HCT116 (cell line): Measurements from ENCODE around the gene WDR4.

Experiments
- CEBPB ChIP-seq: IDR thresholded peaks from 2 replicates; pipeline ENCODE4 v1.6.1; 2012; ENCODE audit warnings: low read depth
- EZH2phosphoT487 ChIP-seq: fragments of 200-600 bp; IDR thresholded peaks from 2 replicates; pipeline ENCODE4 v1.6.1; 2018; ENCODE audit warnings: antibody characterized with exemption, borderline replicate concordance
- JUND ChIP-seq: IDR thresholded peaks from 2 replicates; pipeline ENCODE4 v1.6.1; 2012
- POLR2A ChIP-seq: IDR thresholded peaks from 2 replicates; pipeline ENCODE4 v1.7.0; 2011; ENCODE audit warnings: borderline replicate concordance; ENCODE audit not compliant: insufficient read depth, insufficient read length; ENCODE audit errors: extremely low read depth
- POLR2AphosphoS5 ChIP-seq: IDR thresholded peaks from 2 replicates; pipeline ENCODE4 v1.6.1; 2011; ENCODE audit warnings: mild to moderate bottlenecking, low read depth, low read length, moderate library complexity
- SIN3A ChIP-seq: IDR thresholded peaks from 2 replicates; pipeline ENCODE4 v1.6.1; 2012; ENCODE audit warnings: low read depth
- ZFX ChIP-seq: fragments of 450-650 bp; IDR thresholded peaks from 2 replicates; pipeline ENCODE4 v1.6.1; 2017
- TF ChIP-seq, protein P1 (sequence below), 3 experiments: fragments of 200-600 bp in 1 of 3; sonication (generic) in 1 of 3; IDR thresholded peaks in 2 of 3; conservative IDR thresholded peaks in 1 of 3; 2 replicates each; pipeline ENCODE4 v1.5.1; 2012 to 2017; ENCODE audit warnings: low read depth in 2 of 3, low read length in 2 of 3, antibody characterized with exemption in 1 of 3, borderline replicate concordance in 1 of 3, control low read depth in 1 of 3, mild to moderate bottlenecking in 1 of 3, mixed read lengths in 1 of 3, mixed run types in 1 of 3, moderate library complexity in 1 of 3; ENCODE audit not compliant: insufficient read depth in 1 of 3
- TF ChIP-seq, protein P2 (sequence below): IDR thresholded peaks from 2 replicates; pipeline ENCODE4 v1.6.1; 2012

DNA sequence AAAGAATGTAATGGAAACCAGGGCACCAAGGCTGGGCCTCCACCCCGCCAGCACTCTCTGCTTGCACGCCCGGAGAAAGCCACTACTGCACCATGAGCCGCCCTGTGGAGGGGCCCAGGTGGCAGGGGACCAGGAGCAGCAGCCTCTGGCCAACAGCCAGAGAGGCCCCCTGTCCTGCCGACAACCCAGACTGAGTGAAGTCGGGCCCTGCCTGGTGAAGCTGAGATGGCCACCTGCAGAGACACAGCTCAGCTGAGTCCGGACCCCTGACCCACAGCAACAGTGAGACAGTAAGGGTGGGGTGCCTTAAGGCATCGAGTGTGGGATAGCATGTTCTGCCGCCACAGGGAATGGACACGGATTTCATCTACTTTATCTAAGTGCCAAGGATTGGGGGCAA lies 28.9 kb downstream of the WDR4 start:
- TF ChIP-seq SIN3A (no peak), POLR2AphosphoS5 (no peak), JUND (no peak), ZFX (no peak), EZH2phosphoT487 (no peak), CEBPB (no peak), POLR2A (no peak)
- TF ChIP-seq, protein P1, sequence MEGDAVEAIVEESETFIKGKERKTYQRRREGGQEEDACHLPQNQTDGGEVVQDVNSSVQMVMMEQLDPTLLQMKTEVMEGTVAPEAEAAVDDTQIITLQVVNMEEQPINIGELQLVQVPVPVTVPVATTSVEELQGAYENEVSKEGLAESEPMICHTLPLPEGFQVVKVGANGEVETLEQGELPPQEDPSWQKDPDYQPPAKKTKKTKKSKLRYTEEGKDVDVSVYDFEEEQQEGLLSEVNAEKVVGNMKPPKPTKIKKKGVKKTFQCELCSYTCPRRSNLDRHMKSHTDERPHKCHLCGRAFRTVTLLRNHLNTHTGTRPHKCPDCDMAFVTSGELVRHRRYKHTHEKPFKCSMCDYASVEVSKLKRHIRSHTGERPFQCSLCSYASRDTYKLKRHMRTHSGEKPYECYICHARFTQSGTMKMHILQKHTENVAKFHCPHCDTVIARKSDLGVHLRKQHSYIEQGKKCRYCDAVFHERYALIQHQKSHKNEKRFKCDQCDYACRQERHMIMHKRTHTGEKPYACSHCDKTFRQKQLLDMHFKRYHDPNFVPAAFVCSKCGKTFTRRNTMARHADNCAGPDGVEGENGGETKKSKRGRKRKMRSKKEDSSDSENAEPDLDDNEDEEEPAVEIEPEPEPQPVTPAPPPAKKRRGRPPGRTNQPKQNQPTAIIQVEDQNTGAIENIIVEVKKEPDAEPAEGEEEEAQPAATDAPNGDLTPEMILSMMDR (IDR thresholded peaks at IDR 0.05 in 2 of 3, conservative IDR thresholded peaks at IDR 0.05 in 1 of 3; ENCODE audit: borderline replicate concordance in 1 of 3, insufficient read depth in 1 of 3, low read depth in 2 of 3, low read length in 2 of 3) = no peak
- TF ChIP-seq, protein P2, sequence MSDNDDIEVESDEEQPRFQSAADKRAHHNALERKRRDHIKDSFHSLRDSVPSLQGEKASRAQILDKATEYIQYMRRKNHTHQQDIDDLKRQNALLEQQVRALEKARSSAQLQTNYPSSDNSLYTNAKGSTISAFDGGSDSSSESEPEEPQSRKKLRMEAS = no peak
